ENCODE data around the gene LRRC36.

The LRRC36 gene

GRCh38 chr16:67277999-67278772 is 48.4 kb upstream of the LRRC36 start:
- Histone ChIP-seq H4K20me1 (ENCODE audit: control insufficient read depth, insufficient read depth, low read depth, low read length) (no peaks in the 10 kb centered on the region), H3K4me1 (ENCODE audit: control insufficient read depth, low read length) (peaks cover 13% of the 10 kb centered on the region), H3K27ac (ENCODE audit: low read depth, low read length) (no peak overlapping the region), H3K79me2 (ENCODE audit: control insufficient read depth, low read length) (peaks cover 13% of the 10 kb centered on the region), H3K4me3 (ENCODE audit: low read length) (peak overlapping the region; percentile 79), H3K27me3 (ENCODE audit: control insufficient read depth, low read length) (no peaks in the 10 kb centered on the region), H3K9me2 (replicated peaks; ENCODE audit: control insufficient read depth, low read length) (no peaks in the 10 kb centered on the region), H3K9me3 (ENCODE audit: control insufficient read depth, insufficient read depth, low read length) (no peaks in the 10 kb centered on the region), H3F3A (ENCODE audit: control insufficient read depth, insufficient read depth) (no peaks in the 10 kb centered on the region), H3K36me3 (ENCODE audit: control insufficient read depth, low read length) (peaks cover 12% of the 10 kb centered on the region), H3K4me2 (ENCODE audit: low read length) (peak overlapping the region; percentile 63)
- no peak for TF ChIP-seq EZH2phosphoT487 (IDR thresholded peaks at IDR 0.05; ENCODE audit: borderline replicate concordance, low read length)
- no peak for TF ChIP-seq CTCF (IDR thresholded peaks at IDR 0.05; ENCODE audit: low read depth, low read length, poor library complexity, severe bottlenecking)

GRCh38 chr16:67278773-67279295 is 47.8 kb upstream of the LRRC36 start:
- Histone ChIP-seq H3K9me2 (replicated peaks; ENCODE audit: control insufficient read depth, low read length) (no peaks in the 10 kb centered on the region), H3K27me3 (ENCODE audit: control insufficient read depth, low read length) (no peaks in the 10 kb centered on the region), H3K27ac (ENCODE audit: low read depth, low read length) (no peak overlapping the region), H3F3A (ENCODE audit: control insufficient read depth, insufficient read depth) (no peaks in the 10 kb centered on the region), H3K9me3 (ENCODE audit: control insufficient read depth, insufficient read depth, low read length) (no peaks in the 10 kb centered on the region), H4K20me1 (ENCODE audit: control insufficient read depth, insufficient read depth, low read depth, low read length) (no peaks in the 10 kb centered on the region), H3K4me2 (ENCODE audit: low read length) (peak overlapping the region; percentile 63), H3K36me3 (ENCODE audit: control insufficient read depth, low read length) (peaks cover 12% of the 10 kb centered on the region), H3K4me3 (ENCODE audit: low read length) (peak overlapping the region; percentile 79), H3K79me2 (ENCODE audit: control insufficient read depth, low read length) (peaks cover 13% of the 10 kb centered on the region), H3K4me1 (ENCODE audit: control insufficient read depth, low read length) (peaks cover 13% of the 10 kb centered on the region)
- TF ChIP-seq CTCF (IDR thresholded peaks at IDR 0.05; ENCODE audit: low read depth, low read length, poor library complexity, severe bottlenecking) (peak; percentile 89), EZH2phosphoT487 (IDR thresholded peaks at IDR 0.05; ENCODE audit: borderline replicate concordance, low read length) (no peak)

GRCh38 chr16:67279296-67280089 is 47.1 kb upstream of the LRRC36 start, which contains the start of gene PLEKHG4:
TSS of gene PLEKHG4 (plus strand) at chr16:67279532. CDS start at chr16:67280045, 513 bp downstream.
- Histone ChIP-seq H3K27me3 (ENCODE audit: control insufficient read depth, low read length) (no peaks in the 10 kb centered on the region), H3K27ac (ENCODE audit: low read depth, low read length) (no peak within 1 kb of the TSS), H4K20me1 (ENCODE audit: control insufficient read depth, insufficient read depth, low read depth, low read length) (no peaks in the 10 kb centered on the region), H3K36me3 (ENCODE audit: control insufficient read depth, low read length) (peaks cover 12% of the 10 kb centered on the region), H3K79me2 (ENCODE audit: control insufficient read depth, low read length) (peaks cover 13% of the 10 kb centered on the region), H3K9me2 (replicated peaks; ENCODE audit: control insufficient read depth, low read length) (no peaks in the 10 kb centered on the region), H3K4me1 (ENCODE audit: control insufficient read depth, low read length) (peaks cover 13% of the 10 kb centered on the region), H3F3A (ENCODE audit: control insufficient read depth, insufficient read depth) (no peaks in the 10 kb centered on the region), H3K4me3 (ENCODE audit: low read length) (peak within 1 kb of the TSS; percentile 79), H3K4me2 (ENCODE audit: low read length) (peak within 1 kb of the TSS; percentile 63), H3K9me3 (ENCODE audit: control insufficient read depth, insufficient read depth, low read length) (no peaks in the 10 kb centered on the region)
- peak; percentile 52 for TF ChIP-seq CTCF (IDR thresholded peaks at IDR 0.05; ENCODE audit: low read depth, low read length, poor library complexity, severe bottlenecking)
- TF ChIP-seq EZH2phosphoT487 (IDR thresholded peaks at IDR 0.05; ENCODE audit: borderline replicate concordance, low read length) = no peak
